RCC 7860 (cell line): Measurements from ENCODE around the gene CASQ1.
A peak's percentile ranks its signal among the peaks of the same experiment; 100 is the strongest.

Experiments
- DNase-seq: peaks from one replicate; pipeline ENCODE4 v3.0.0-alpha.2; 2015; ENCODE audit warnings: low spot score
- FAIRE-seq: peaks from 2 replicates; lab custom pipeline; 2012; peaks lifted over from hg19 to GRCh38; lab: Jason Lieb, UNC

Gene CASQ1

DNA sequence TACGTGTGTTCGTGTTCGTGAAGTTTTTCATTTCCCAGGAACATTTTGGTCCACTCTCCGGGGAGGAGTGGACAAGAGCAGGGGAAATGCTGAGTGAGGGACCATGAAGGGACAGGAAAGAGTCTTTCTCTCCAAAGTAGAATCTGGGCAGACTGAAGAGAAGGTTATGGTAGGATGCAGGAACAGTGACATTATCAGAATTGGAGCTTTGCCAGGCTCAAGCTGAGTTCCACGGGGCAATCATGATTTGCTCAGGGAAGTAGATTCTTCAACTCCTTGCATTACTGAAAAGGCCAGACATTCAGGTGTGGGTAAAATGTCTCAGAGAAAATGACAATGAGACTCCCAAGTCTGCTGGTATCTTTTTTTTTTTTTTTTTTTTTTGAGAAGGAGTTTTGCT, 22.4 kb upstream of the CASQ1 start:
- DNase-seq (no peak), FAIRE-seq (no peak)

GRCh38 chr1:160168609-160169369, 21.6 kb upstream of the CASQ1 start:
- FAIRE-seq (no peak), DNase-seq (no peak)

DNA sequence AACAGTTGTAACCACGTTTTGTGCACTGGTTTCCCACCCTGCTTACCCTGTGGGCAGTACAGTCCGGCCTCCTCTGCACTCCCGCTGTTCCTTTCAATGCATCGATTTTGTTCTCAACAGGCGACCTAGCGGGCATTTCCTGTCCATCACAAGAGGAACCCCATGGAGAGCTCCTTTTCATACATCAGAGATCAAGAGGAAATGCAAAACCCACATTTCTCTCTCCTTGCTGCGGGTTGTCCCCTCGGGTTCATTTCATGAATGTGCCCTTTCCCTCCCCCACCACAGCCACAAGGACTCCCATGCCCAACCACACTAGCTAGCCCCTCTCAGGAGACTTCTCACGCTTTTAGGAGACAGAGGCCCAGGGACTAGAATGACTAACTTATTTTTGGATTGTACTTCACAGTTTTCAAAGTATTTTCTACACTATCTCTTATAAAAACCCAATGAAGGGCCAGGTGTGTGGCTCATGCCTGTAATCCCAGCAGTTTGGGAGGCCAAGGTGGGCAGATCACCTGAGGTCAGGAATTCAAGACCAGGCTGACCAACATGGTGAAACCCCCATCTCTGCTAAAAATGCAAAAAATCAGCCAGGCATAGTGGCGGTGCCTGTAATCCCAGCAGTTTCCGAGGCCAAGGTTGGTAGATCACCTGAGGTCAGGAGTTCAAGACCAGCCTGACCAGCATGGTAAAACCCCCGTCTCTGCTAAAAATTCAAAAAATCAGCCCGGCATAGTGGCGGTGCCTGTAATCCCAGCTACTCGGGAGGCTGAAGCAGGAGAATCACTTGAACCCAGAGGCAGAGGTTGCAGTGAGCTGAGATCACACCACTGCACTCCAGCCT, 20.6 kb upstream of the CASQ1 start:
- no peak for FAIRE-seq
- no peak for DNase-seq

- DNase-seq (no peak), FAIRE-seq (no peak)
Measured at GRCh38 chr1:160171354-160171753, 19.0 kb upstream of the CASQ1 start.

DNA sequence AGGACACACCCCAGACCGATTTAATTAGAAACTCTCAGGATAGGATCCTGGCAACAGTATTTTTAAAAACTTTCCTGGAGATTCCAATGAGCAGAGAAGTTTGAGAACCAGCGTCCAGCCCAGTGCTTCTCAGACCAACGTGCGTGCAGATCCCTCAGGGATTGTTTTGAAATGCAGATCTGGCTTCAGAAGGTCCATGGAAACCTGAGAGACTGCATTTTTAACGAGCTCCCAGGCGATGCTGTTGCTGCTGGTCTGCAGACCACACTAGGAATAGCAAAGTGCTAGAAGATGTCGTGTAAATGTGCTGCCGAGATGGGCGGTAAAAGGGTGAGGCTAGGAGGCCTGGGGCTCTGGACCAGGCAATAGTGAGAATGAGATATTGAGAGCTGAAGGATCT, 18.4 kb upstream of the CASQ1 start:
- DNase-seq (no peak), FAIRE-seq (no peak)

DNA sequence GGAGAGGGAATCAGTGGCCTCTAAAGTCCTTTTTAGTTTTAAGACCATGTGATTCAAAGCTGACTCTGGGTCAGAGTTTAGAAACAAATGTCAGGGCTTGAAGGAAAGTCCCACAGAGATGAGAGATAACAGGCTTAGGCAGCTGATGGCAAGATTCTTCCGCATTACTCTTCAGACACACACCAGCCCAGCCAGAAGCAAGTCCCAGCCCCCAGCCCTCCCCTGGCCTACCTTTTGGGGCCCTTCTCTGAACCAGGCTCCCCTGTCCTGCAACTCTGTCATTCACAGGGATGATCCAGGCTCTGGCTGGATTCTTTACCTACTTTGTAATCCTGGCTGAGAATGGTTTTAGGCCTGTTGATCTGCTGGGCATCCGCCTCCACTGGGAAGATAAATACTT, 13.1 kb upstream of the CASQ1 start:
- FAIRE-seq = no peak
- no peak for DNase-seq

DNA sequence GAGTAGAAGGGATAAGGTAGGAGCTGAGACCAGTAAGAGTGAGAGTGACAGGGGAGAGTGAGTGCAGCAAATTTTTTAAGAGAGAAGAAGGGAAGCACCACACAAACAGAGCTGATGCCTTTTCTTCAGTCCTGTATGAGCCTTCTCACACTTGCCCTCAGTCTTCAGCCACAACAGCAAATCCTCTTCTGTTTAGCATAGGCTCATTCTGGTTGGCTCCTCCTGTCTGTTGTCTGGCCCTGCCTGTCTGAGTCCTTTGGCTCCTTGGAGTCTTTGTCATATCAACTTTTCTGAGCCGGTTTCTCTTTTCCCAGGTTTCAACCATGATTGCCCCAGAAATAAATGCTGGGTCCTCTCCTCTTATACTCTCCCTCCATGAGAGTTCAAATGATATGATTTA, 12.7 kb upstream of the CASQ1 start:
- DNase-seq = no peak
- no peak for FAIRE-seq

DNA sequence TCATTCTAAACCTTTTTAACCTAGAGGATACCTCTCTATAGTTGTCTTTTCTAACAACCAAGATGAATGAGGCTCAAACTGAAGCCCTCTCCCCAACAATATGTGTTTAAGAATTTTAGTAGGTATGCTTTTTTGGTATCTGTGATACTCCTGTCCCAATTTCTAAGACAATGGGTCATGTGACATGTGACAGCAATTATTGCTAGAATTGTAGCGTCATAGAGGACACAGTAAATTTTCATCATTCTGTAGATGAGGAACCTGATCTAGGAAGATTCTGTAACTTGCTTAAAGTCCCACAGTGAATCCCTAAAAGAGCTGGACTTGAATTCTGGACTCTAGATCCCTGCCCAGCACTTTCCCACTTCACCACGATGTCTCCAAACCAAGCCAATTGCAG, 11.6 kb upstream of the CASQ1 start:
- DNase-seq (no peak), FAIRE-seq (no peak)

GRCh38 chr1:160179336-160179735, 11.0 kb upstream of the CASQ1 start:
- FAIRE-seq = no peak
- DNase-seq = no peak

- FAIRE-seq (no peak), DNase-seq (no peak)
Measured at GRCh38 chr1:160186246-160186645, 4.1 kb upstream of the CASQ1 start.

- FAIRE-seq (no peak), DNase-seq (no peak)
Measured at GRCh38 chr1:160186729-160187128, 3.6 kb upstream of the CASQ1 start.

- FAIRE-seq (no peak), DNase-seq (no peak)
Measured at GRCh38 chr1:160187407-160187806, 3.0 kb upstream of the CASQ1 start.

DNA sequence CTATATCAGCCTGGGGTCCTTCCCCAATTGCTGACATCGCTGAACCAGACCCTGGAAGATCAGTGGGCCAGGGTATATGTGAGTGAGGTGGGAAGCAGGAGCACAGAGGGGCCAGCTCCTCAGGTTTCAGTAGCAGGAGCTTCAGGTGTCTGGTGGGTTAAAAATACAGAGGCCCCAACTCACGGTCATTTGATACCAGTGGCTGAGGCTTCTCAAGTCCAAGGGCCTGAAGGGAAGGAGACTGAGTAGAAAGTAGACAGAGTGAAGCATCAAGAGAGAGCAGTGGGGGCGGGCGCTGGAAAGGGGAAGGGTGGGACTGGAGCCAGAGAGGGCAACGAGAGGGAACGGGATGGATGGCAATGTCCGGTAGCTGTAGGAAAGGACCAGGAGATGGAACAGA, 2.0 kb upstream of the CASQ1 start:
- DNase-seq = no peak
- FAIRE-seq = no peak

GRCh38 chr1:160191756-160192155, 1.4 kb downstream of the CASQ1 start:
- FAIRE-seq (no peak), DNase-seq (no peak)

GRCh38 chr1:160192234-160192633, 1.9 kb downstream of the CASQ1 start:
- FAIRE-seq (no peak), DNase-seq (peak; percentile 45)

GRCh38 chr1:160193091-160193819, 2.9 kb downstream of the CASQ1 start:
- no peak for FAIRE-seq
- DNase-seq = peak; percentile 74

GRCh38 chr1:160193832-160194736, 3.7 kb downstream of the CASQ1 start:
- FAIRE-seq (no peak), DNase-seq (no peak)

GRCh38 chr1:160194737-160195059, 4.3 kb downstream of the CASQ1 start:
- no peak for DNase-seq
- no peak for FAIRE-seq

GRCh38 chr1:160196143-160196542, 5.8 kb downstream of the CASQ1 start:
- no peak for FAIRE-seq
- DNase-seq = no peak

DNA sequence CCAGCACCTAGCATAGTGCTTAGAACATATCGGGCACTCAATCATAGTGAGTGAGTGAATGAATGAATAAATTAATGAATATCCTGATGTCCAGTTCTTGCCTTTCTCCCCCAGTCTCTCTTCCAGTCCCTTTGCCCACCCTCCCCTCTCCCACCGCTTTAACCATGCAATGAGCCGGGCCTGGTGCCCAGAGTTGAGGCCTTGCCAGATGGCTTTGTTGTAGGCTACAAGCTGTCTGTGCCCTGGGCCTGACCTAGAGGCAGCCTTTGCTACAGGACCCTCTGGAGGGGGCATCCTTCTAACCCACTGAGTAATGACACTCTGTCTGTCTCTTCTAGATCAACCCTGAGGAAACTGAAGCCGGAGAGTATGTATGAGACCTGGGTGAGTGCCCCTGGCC, 6.9 kb downstream of the CASQ1 start:
- no peak for DNase-seq

GRCh38 chr1:160200786-160201185, 10.4 kb downstream of the CASQ1 start:
- DNase-seq = no peak
- no peak for FAIRE-seq

More for the DNA sequence above, 6.9 kb downstream of the CASQ1 start:
- FAIRE-seq = no peak
